Heart right ventricle (tissue), 16 donors: ENCODE measurements around the gene ZNF423. TPM values are rescaled to one million over a fixed set of nuclear protein-coding genes. Genes with fewer than 3 reads are reported as not detected.

Source experiments
- ATAC-seq, 8 donors: fragments of 200-7000 bp; cut with Tn5 transposase; one replicate each; pipeline ENCODE4 v1.9.1; 2020; ENCODE audit warnings: mild to moderate bottlenecking in 8 of 8, moderate library complexity in 8 of 8, moderate number of reproducible peaks in 1 of 8
- DNase-seq, 2 donors: peaks; one replicate each; pipeline ENCODE4 v3.0.0-alpha.2; 2020
- H3K27ac ChIP-seq, 10 donors: fragments of 200-600 bp; sonication (generic) in 2 of 10; one replicate each; pipeline versions ENCODE4 v1.5.0 to v1.8.0; 2020 to 2022; ENCODE audit warnings: mild to moderate bottlenecking in 3 of 10
- H3K27me3 ChIP-seq, 7 donors: fragments of 200-600 bp; one replicate each; pipeline ENCODE4 v1.8.0; 2021 to 2022; ENCODE audit warnings: mild to moderate bottlenecking in 2 of 7
- H3K36me3 ChIP-seq, 9 donors: fragments of 200-600 bp; sonication (generic) in 1 of 9; one replicate each; pipeline versions ENCODE4 v1.5.0 to v1.8.0; 2020 to 2022; ENCODE audit warnings: mild to moderate bottlenecking in 2 of 9
- H3K4me1 ChIP-seq, 9 donors: fragments of 200-600 bp; sonication (generic) in 1 of 9; one replicate each; pipeline versions ENCODE4 v1.5.0 to v1.8.0; 2020 to 2022; ENCODE audit warnings: mild to moderate bottlenecking in 4 of 9
- H3K4me3 ChIP-seq, 10 donors: fragments of 200-600 bp; sonication (generic) in 2 of 10; one replicate each; pipeline versions ENCODE4 v1.5.0 to v1.8.0; 2020 to 2022; ENCODE audit warnings: mild to moderate bottlenecking in 7 of 10, moderate library complexity in 2 of 10
- H3K9me3 ChIP-seq, 11 donors: fragments of 200-600 bp in 10 of 11; sonication (generic) in 2 of 11; one replicate each; pipeline versions ENCODE4 v1.5.0 to v1.8.0; 2013 to 2022; ENCODE audit warnings: mild to moderate bottlenecking in 2 of 11, control low read depth in 1 of 11, moderate library complexity in 1 of 11
- WGBS, 2 donors: extraction: QIAGEN DNeasy Blood & Tissue Kit; methylation state at CpG; one replicate each; pipeline ENCODE4 v1.1.7; 2013; ENCODE audit warnings: inconsistent platforms in 1 of 2; 5-methylcytosine and 5-hydroxymethylcytosine counted together
- intact Hi-C, 10 donors: fragments of 100-400 bp; cut with DNase I; formaldehyde crosslinking; loops; one replicate each; pipeline versions ENCODE4 v1.11.1 to v1.14.2; 2022
- polyA plus RNA-seq, 2 donors: library from polyadenylated mRNA; stranded (reverse); fragments of 200-250 nt; gene quantifications; one replicate each; pipeline ENCODE4 v1.2.3, GENCODE V29; 2013
- total RNA-seq, 10 donors: library from RNA; stranded (reverse); fragmentation: NEBNext Ultra II Directional in 3 of 10; extraction: Animal tissue kit (Norgen Biotek cat#: 25700) in 3 of 10; gene quantifications; one replicate each; pipeline versions ENCODE4 v1.2.1 to v1.2.4, GENCODE V29; 2021 to 2023
- TF ChIP-seq, protein P1 (sequence below), 9 donors: fragments of 200-600 bp; sonication (generic) in 2 of 9; IDR thresholded peaks; one replicate each; pipeline versions ENCODE4 v1.5.0 to v1.8.0; 2021 to 2022; ENCODE audit warnings: antibody characterized with exemption in 9 of 9, mild to moderate bottlenecking in 5 of 9, moderate library complexity in 1 of 9
- donor health status: Arrhythmogenic right ventricular cardiomyopathy.
- donor health status: ischemic (EF 13 %, LVEDD 7.1; RV severe dilation, severe dysfunction).
- donor health status: healthy with polysubstance abuse.
- donor health status: DM: no; HTN: yes; CAD: no.
- donor health status: DM: no; HTN: no; CAD: no.
- donor health status: ischemic (EF 25% LVEDD 6.9; RV normal size, moderate dysfunction).
- donor health status: ischemic (EF 25% LVEDD 5.7; RV mildly dilated, moderate dysfunction).
- donor health status: healthy.
- donor health status: DM: yes; HTN: yes; CAD: no.
- donor health status: Ischemic cardiomyopathy.
- donor health status: ischemic (EF 35%, LVEDD 5.7; RV mildly dilated, moderate dysfunction).
- donor health status: nonischemic (EF 11% LVEDD 7.7; RV severe dilation, severe dysfunction).
- donor health status: DM: yes; HTN: yes; CAD: no.
- donor health status: PGD.
- donor health status: ischemic (EF 29% LVEDD 5.4; RV normal size, mild dysfunction).
- donor health status: nonischemic (EF 23%, LVEDD 6.1; RV moderate dilation, normal function).

ZNF423 gene
- total and polyA plus RNA-seq, 12 donors: 2.6 to 10.6 (median 7.0) TPM

DNA sequence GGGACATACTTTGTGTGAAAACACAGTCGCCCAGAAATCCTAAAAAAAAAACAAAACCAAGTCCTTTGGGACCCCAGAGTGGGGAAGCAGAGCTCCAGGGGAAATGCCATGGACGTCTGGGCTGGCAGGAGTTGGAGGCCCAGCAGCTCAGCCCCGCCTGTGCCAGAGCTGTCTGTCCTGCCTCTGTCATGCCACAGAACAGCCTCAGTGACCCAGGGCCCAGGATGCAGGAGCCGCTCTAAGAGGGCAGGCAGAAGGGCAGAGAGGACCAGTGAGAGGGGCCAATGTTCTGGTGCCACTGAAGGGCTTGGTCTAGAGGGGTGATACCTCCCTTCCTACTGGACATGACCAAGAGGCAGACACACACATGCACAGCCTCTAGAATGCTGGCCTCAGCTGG lies 316.2 kb downstream of the ZNF423 start:
- TF ChIP-seq, protein P1, sequence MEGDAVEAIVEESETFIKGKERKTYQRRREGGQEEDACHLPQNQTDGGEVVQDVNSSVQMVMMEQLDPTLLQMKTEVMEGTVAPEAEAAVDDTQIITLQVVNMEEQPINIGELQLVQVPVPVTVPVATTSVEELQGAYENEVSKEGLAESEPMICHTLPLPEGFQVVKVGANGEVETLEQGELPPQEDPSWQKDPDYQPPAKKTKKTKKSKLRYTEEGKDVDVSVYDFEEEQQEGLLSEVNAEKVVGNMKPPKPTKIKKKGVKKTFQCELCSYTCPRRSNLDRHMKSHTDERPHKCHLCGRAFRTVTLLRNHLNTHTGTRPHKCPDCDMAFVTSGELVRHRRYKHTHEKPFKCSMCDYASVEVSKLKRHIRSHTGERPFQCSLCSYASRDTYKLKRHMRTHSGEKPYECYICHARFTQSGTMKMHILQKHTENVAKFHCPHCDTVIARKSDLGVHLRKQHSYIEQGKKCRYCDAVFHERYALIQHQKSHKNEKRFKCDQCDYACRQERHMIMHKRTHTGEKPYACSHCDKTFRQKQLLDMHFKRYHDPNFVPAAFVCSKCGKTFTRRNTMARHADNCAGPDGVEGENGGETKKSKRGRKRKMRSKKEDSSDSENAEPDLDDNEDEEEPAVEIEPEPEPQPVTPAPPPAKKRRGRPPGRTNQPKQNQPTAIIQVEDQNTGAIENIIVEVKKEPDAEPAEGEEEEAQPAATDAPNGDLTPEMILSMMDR (IDR thresholded peaks at IDR 0.05): no peak
- H3K4me1 ChIP-seq: peaks cover 0 to 6% (median 0%) of the 10 kb centered on the region in 9 donors
- DNase-seq (no peak), ATAC-seq (no peak)
- no peak overlapping the region for H3K27ac ChIP-seq
- intact Hi-C loops: no loop called here
- H3K9me3 ChIP-seq: no peaks in the 10 kb centered on the region
- H3K4me3 ChIP-seq: no peak overlapping the region
- H3K27me3 ChIP-seq: no peaks in the 10 kb centered on the region
- no peaks in the 10 kb centered on the region for H3K36me3 ChIP-seq
- 65 to 74% methylated on average over 4 of the region's 4 CpGs for WGBS, 2 donors

DNA sequence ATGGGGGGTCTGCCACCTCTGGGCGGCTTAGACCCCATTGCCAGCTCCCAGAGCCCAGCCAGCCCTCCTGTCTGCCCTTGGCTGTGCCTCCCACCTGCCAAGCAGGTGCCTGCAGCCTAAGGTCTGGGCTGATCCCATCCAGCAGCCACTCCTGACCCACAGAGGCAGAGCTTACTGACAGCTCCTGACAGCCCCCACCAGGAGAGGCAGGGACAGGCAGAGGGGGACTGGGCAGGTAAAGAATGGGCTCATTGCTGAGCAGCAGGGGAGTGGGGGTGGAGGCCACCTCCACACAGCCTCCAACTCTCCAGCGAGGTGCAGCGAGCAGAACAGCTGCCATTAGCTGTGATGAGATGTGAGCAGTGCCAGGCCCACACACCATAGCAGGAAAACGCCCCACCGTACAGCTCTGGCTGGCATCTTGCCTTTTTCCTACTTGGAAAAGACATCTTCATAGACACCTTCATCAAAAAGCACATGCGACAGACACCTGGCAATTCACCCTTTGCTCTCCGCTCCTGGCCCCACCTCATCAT lies 317.9 kb downstream of the ZNF423 start:
- peaks cover 0 to 13% (median 0%) of the 10 kb centered on the region in 9 donors for H3K4me1 ChIP-seq
- H3K27me3 ChIP-seq: no peaks in the 10 kb centered on the region
- DNase-seq: no peak
- H3K4me3 ChIP-seq: no peak overlapping the region
- ATAC-seq: no peak
- no peaks in the 10 kb centered on the region for H3K36me3 ChIP-seq
- TF ChIP-seq, protein P1 (IDR thresholded peaks at IDR 0.05): no peak
- 91 to 93% methylated on average over 7 of the region's 7 CpGs for WGBS, 2 donors
- intact Hi-C loops: no loop called here
- H3K27ac ChIP-seq: no peak overlapping the region
- H3K9me3 ChIP-seq: no peaks in the 10 kb centered on the region

DNA sequence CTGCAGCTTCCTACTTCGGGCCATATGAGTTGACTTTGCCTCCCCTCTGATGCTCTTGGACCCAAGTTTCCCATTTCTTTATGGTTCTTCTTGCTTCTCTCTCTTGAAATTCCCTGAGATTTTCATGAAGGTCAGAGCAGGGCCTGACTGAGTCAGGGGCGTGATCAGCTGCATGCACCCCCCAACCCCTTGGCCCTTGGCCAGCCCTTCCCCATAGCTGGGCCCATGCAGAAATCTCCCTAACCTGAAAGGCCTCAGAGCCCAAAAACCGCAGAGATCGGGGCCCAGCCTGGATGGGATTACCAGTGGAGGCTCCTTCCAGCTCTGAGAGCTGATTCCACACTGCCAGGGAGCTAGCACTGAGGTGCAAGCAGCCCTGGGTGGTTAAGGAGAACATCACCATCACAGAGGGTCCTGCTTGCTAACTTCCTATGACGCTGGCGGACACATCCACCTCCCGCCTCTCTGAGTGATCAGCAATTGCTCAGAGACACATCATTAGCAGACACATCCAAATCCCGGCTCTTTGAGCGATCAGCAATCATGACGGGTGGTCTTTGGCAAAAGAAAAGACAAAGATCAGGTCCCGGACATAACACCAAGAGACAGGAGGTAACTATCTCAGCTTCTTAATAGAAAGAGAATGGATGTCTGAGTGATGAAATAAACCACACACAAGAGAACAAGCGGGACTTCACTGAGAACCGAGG lies 320.9 kb downstream of the ZNF423 start:
- TF ChIP-seq, protein P1 (IDR thresholded peaks at IDR 0.05): no peak
- peaks cover 0 to 18% (median 0%) of the 10 kb centered on the region in 9 donors for H3K4me1 ChIP-seq
- ATAC-seq (no peak), DNase-seq (no peak)
- H3K36me3 ChIP-seq: no peaks in the 10 kb centered on the region
- no peaks in the 10 kb centered on the region for H3K9me3 ChIP-seq
- intact Hi-C loops: no loop called here
- 89 to 90% methylated on average over 13 of the region's 13 CpGs for WGBS, 2 donors
- H3K27ac ChIP-seq: no peak overlapping the region
- H3K4me3 ChIP-seq: no peak overlapping the region
- peaks cover 0 to 4% (median 0%) of the 10 kb centered on the region in 7 donors for H3K27me3 ChIP-seq

DNA sequence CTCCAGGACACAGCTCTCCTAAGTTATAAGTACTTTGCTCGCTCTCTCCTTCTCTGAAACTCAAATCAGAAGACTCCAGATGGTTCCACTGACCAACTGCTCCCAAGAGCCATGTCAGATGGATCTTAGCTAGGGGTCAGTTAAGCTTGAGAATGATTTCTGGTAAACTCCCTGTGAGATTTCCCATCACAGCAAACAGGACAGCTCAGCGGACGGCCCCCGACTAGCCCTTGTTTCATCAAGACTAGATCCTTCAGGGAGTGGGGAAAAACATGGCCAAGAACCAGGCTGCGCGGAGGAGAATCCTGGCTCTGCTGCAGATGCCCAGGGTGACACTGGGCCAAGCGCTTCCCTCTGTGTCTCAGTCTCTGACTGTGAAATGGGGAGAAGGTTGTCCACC lies 322.5 kb downstream of the ZNF423 start:
- H3K27ac ChIP-seq: no peak overlapping the region
- ATAC-seq (no peak), DNase-seq (no peak)
- peaks cover 0 to 9% (median 0%) of the 10 kb centered on the region in 7 donors for H3K27me3 ChIP-seq
- TF ChIP-seq, protein P1 (IDR thresholded peaks at IDR 0.05): no peak
- 88 to 91% methylated on average over 7 of the region's 7 CpGs for WGBS, 2 donors
- H3K4me3 ChIP-seq: no peak overlapping the region
- H3K9me3 ChIP-seq: no peaks in the 10 kb centered on the region
- H3K36me3 ChIP-seq: no peaks in the 10 kb centered on the region
- intact Hi-C loops: no loop called here
- H3K4me1 ChIP-seq: peaks cover 0 to 19% (median 5%) of the 10 kb centered on the region in 9 donors
